Esophagus muscularis mucosa (tissue), 4 donors: ENCODE data around the gene GRIK1.

Experiments used
- CTCF ChIP-seq, 3 experiments: fragments of 200-600 bp in 2 of 3; fragments of 450-650 bp in 1 of 3; sonication (generic) in 2 of 3; IDR thresholded peaks; one replicate each; pipeline ENCODE4 v1.5.1; 2017 to 2019; ENCODE audit warnings: antibody characterized with exemption in 3 of 3, mild to moderate bottlenecking in 2 of 3, moderate library complexity in 1 of 3
- EP300 ChIP-seq: sonication (generic); formaldehyde crosslinking; IDR thresholded peaks from one replicate; pipeline ENCODE4 v1.6.1; 2017; ENCODE audit warnings: antibody characterized with exemption
- POLR2A ChIP-seq: fragments of 450-650 bp; IDR thresholded peaks from one replicate; pipeline ENCODE4 v1.6.1; 2017; ENCODE audit warnings: antibody characterized with exemption, moderate library complexity, mild to moderate bottlenecking, low read depth
- POLR2AphosphoS5 ChIP-seq, 2 donors: sonication (generic); formaldehyde crosslinking; IDR thresholded peaks; one replicate each; pipeline ENCODE4 v1.6.1; 2017; ENCODE audit warnings: antibody characterized with exemption in 2 of 2

DNA sequence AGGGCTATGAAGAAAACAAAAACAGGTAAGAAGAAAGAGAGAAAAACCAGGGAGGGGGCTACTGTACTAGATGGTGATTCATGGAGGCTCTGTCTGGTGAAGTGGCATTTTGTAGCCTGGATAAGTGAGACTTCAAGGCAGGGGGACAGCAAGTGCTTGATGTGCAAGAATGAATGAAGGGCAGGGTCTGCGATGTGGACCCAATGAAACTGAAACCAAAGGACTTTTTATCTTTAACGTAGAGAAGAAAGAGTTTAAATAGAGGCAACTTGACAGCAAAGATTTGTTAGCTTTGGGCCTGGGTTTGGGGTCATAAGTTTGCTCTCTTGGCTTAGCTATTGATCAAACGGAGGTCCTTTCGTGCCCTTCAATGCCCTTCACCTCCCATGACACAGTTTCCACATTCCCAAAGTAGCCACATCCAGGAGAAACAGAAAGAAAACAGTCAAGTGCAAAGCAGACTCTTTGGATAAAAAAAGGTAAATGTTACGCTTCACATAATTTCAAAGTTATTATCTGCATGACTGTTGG is 291.0 kb downstream of the GRIK1 start:
- no peak for TF ChIP-seq CTCF (IDR thresholded peaks at IDR 0.05)
- TF ChIP-seq POLR2A = no peak
- TF ChIP-seq POLR2AphosphoS5 (IDR thresholded peaks at IDR 0.05) = no peak
- TF ChIP-seq EP300 = no peak
